Neuronal stem cell (in vitro differentiated cells): ENCODE data around the gene LGALS12.

ENCODE experiments used
- DNase-seq: peaks from one replicate; pipeline ENCODE4 v3.0.0-alpha.2; 2013; ENCODE audit warnings: low spot score
- H2AFZ ChIP-seq: one replicate; pipeline ENCODE4 v1.6.1; 2013; ENCODE audit warnings: mild to moderate bottlenecking, low read length, inconsistent platforms
- H2AK5ac ChIP-seq: 2 replicates; pipeline ENCODE4 v1.6.1; 2013; ENCODE audit warnings: low read depth, mild to moderate bottlenecking, inconsistent platforms, low read length, moderate library complexity, mixed read lengths
- H2BK120ac ChIP-seq: 2 replicates; pipeline ENCODE4 v1.6.1; 2013; ENCODE audit warnings: low read depth, mild to moderate bottlenecking, inconsistent platforms, low read length, moderate library complexity, mixed read lengths
- H2BK12ac ChIP-seq: one replicate; pipeline ENCODE4 v1.6.1; 2013; ENCODE audit warnings: low read length, inconsistent platforms
- H2BK15ac ChIP-seq: 2 replicates; pipeline ENCODE4 v1.6.1; 2013; ENCODE audit warnings: mild to moderate bottlenecking, low read length, inconsistent platforms, mixed read lengths
- H2BK5ac ChIP-seq: one replicate; pipeline ENCODE4 v1.6.1; 2013; ENCODE audit warnings: inconsistent platforms, mild to moderate bottlenecking, low read length, moderate library complexity
- H3K14ac ChIP-seq: one replicate; pipeline ENCODE4 v1.6.1; 2013; ENCODE audit warnings: low read length, inconsistent platforms
- H3K18ac ChIP-seq: 2 replicates; pipeline ENCODE4 v1.6.1; 2013; ENCODE audit warnings: low read length, inconsistent platforms
- H3K23ac ChIP-seq: 2 replicates; pipeline ENCODE4 v1.6.1; 2013; ENCODE audit warnings: low read depth, mild to moderate bottlenecking, mixed read lengths, low read length, inconsistent platforms; ENCODE audit not compliant: poor library complexity
- H3K27ac ChIP-seq: replicated peaks from 3 replicates; pipeline ENCODE4 v1.5.1; 2013; ENCODE audit warnings: low read length, inconsistent platforms
- H3K27me3 ChIP-seq, 3 experiments: 2 replicates each; pipeline ENCODE4 v1.6.1; 2013; ENCODE audit warnings: low read length in 3 of 3, mild to moderate bottlenecking in 2 of 3, inconsistent platforms in 1 of 3, low read depth in 1 of 3, mixed read lengths in 1 of 3, moderate library complexity in 1 of 3; ENCODE audit not compliant: control insufficient read depth in 3 of 3, insufficient read depth in 3 of 3
- H3K36me3 ChIP-seq, 2 donors: replicated peaks in 1 of 2; 2 replicates each; pipeline ENCODE4 v1.6.1; 2013; ENCODE audit warnings: low read length in 2 of 2; ENCODE audit not compliant: control insufficient read depth in 2 of 2, insufficient read depth in 2 of 2
- H3K4ac ChIP-seq: 2 replicates; pipeline ENCODE4 v1.6.1; 2013; ENCODE audit warnings: inconsistent platforms, mild to moderate bottlenecking, low read length, moderate library complexity
- H3K4me1 ChIP-seq, 2 donors: 1 replicate in 1 of 2; 2 replicates in 1 of 2; pipeline ENCODE4 v1.6.1; 2013; ENCODE audit warnings: low read length in 2 of 2, low read depth in 1 of 2; ENCODE audit not compliant: control insufficient read depth in 2 of 2, insufficient read depth in 1 of 2
- H3K4me2 ChIP-seq: one replicate; pipeline ENCODE4 v1.6.1; 2013; ENCODE audit warnings: mild to moderate bottlenecking, low read length, inconsistent platforms; ENCODE audit not compliant: insufficient read depth, poor library complexity, severe bottlenecking
- H3K4me3 ChIP-seq, 2 donors: 2 replicates each; pipeline ENCODE4 v1.5.1; 2013; ENCODE audit warnings: low read length in 2 of 2, mild to moderate bottlenecking in 2 of 2, inconsistent platforms in 1 of 2, moderate library complexity in 1 of 2
- H3K79me1 ChIP-seq: one replicate; pipeline ENCODE4 v1.6.1; 2013; ENCODE audit warnings: low read depth, mild to moderate bottlenecking, inconsistent platforms, low read length, moderate library complexity
- H3K9ac ChIP-seq: one replicate; pipeline ENCODE4 v1.6.1; 2013; ENCODE audit warnings: mild to moderate bottlenecking, low read depth, low read length, inconsistent platforms; ENCODE audit not compliant: poor library complexity
- H3K9me3 ChIP-seq, 2 donors: replicated peaks in 1 of 2; 2 replicates each; pipeline versions ENCODE3 to v1.6.1; 2013; ENCODE audit warnings: low read length in 2 of 2, mild to moderate bottlenecking in 2 of 2, inconsistent platforms in 1 of 2, low read depth in 1 of 2, mixed read lengths in 1 of 2, moderate library complexity in 1 of 2; ENCODE audit not compliant: control insufficient read depth in 2 of 2, insufficient read depth in 1 of 2
- H4K8ac ChIP-seq: one replicate; pipeline ENCODE4 v1.6.1; 2013; ENCODE audit warnings: low read depth, mild to moderate bottlenecking, inconsistent platforms, low read length, moderate library complexity
- H4K91ac ChIP-seq: one replicate; pipeline ENCODE4 v1.6.1; 2013; ENCODE audit warnings: low read length, low read depth, mild to moderate bottlenecking, inconsistent platforms; ENCODE audit not compliant: poor library complexity
- WGBS, 2 donors: extraction: QIAGEN DNeasy Blood & Tissue Kit; methylation state at CpG; one replicate each; pipeline ENCODE4 v1.1.7; 2013; ENCODE audit warnings: missing lambda C conversion rate in 2 of 2, mixed read lengths in 1 of 2; ENCODE audit not compliant: insufficient read length in 2 of 2, insufficient replicate concordance in 1 of 2; ENCODE audit errors: extremely low coverage in 2 of 2; 5-methylcytosine and 5-hydroxymethylcytosine counted together

Gene LGALS12

DNA sequence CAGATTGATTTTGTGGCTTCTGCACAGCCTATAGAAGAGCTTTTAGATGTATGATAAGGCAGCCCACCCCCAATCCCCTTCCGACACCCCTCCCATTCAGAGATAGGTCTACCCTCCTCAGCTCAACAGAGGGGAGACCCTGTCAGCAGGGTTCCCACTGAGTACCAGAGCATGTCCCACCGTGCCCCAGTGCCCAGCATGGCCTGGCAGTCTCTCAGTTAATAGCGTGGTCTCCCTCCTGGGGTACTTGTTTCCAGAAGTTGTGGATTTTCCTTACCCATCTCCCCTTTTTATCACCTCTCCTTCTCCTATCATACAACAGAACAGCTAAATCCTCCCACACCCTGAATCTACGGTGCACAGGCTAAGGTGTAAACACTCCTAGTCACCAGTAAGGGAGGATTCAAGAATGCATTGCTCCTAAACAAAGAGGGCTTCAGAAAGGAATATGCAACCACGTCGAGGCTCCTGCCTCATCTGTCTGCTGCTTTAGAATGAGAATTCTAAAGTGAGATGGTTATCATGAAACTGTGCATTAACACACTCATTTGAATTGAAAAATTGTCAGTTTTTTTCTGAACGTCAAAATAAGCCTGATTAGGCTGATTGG, 50.6 kb downstream of the LGALS12 start:
- DNase-seq = no peak
- no peak overlapping the region for H3K4ac ChIP-seq
- no peak overlapping the region for H2BK5ac ChIP-seq
- H3K79me1 ChIP-seq = no peaks in the 10 kb centered on the region
- no peak overlapping the region for H3K23ac ChIP-seq
- H2BK12ac ChIP-seq = no peak overlapping the region
- peaks cover 0 to 17% (median 0%) of the 10 kb centered on the region in 3 experiments for H3K27me3 ChIP-seq
- H4K91ac ChIP-seq = no peak overlapping the region
- WGBS, 2 donors = no CpG with 5 or more reads among the region's 7 CpGs
- H3K4me1 ChIP-seq = peaks cover 4 to 5% of the 10 kb centered on the region in 2 donors
- no peak overlapping the region for H4K8ac ChIP-seq
- no peak overlapping the region for H3K18ac ChIP-seq
- H3K4me3 ChIP-seq = no peak overlapping the region
- no peaks in the 10 kb centered on the region for H3K36me3 ChIP-seq
- H2BK120ac ChIP-seq = no peak overlapping the region
- no peak overlapping the region for H2AK5ac ChIP-seq
- H3K14ac ChIP-seq = no peak overlapping the region
- no peak overlapping the region for H3K9ac ChIP-seq
- H2AFZ ChIP-seq = no peak overlapping the region
- no peaks in the 10 kb centered on the region for H3K9me3 ChIP-seq
- no peak overlapping the region for H3K4me2 ChIP-seq
- no peak overlapping the region for H2BK15ac ChIP-seq
- no peak overlapping the region for H3K27ac ChIP-seq

GRCh38 chr11:63557570-63557969, 51.7 kb downstream of the LGALS12 start:
- no peak overlapping the region for H3K4me2 ChIP-seq
- no peak overlapping the region for H3K9ac ChIP-seq
- WGBS, 2 donors = no CpG with 5 or more reads among the region's 7 CpGs
- no peak overlapping the region for H3K18ac ChIP-seq
- H2BK12ac ChIP-seq = no peak overlapping the region
- H3K4me1 ChIP-seq = peaks cover 2 to 5% of the 10 kb centered on the region in 2 donors
- DNase-seq = no peak
- no peak overlapping the region for H3K27ac ChIP-seq
- H3K9me3 ChIP-seq = no peaks in the 10 kb centered on the region
- H2BK5ac ChIP-seq = peak overlapping the region; percentile 6
- peaks cover 0 to 17% (median 0%) of the 10 kb centered on the region in 3 experiments for H3K27me3 ChIP-seq
- no peak overlapping the region for H3K23ac ChIP-seq
- no peaks in the 10 kb centered on the region for H3K79me1 ChIP-seq
- no peak overlapping the region for H3K4ac ChIP-seq
- H4K8ac ChIP-seq = no peak overlapping the region
- H2BK15ac ChIP-seq = no peak overlapping the region
- no peak overlapping the region for H4K91ac ChIP-seq
- no peak overlapping the region for H3K14ac ChIP-seq
- H2AFZ ChIP-seq = no peak overlapping the region
- H3K4me3 ChIP-seq = no peak overlapping the region
- H2AK5ac ChIP-seq = no peak overlapping the region
- no peaks in the 10 kb centered on the region for H3K36me3 ChIP-seq
- no peak overlapping the region for H2BK120ac ChIP-seq

- Histone ChIP-seq H3K27me3 (peaks cover 0 to 17% (median 0%) of the 10 kb centered on the region in 3 experiments), H4K91ac (no peak overlapping the region), H3K4ac (no peak overlapping the region), H3K23ac (no peak overlapping the region), H2BK120ac (no peak overlapping the region), H3K27ac (no peak overlapping the region), H3K9ac (no peak overlapping the region), H4K8ac (no peak overlapping the region), H3K36me3 (no peaks in the 10 kb centered on the region), H2AK5ac (no peak overlapping the region), H3K14ac (peak overlapping the region; percentile 77), H3K4me3 (no peak overlapping the region), H3K4me2 (no peak overlapping the region), H3K79me1 (no peaks in the 10 kb centered on the region), H2BK5ac (peak overlapping the region; percentile 6), H2BK12ac (no peak overlapping the region), H3K4me1 (peaks cover 2 to 5% of the 10 kb centered on the region in 2 donors), H3K9me3 (no peaks in the 10 kb centered on the region), H2AFZ (no peak overlapping the region), H3K18ac (peak overlapping the region; percentile 11), H2BK15ac (no peak overlapping the region)
- no peak for DNase-seq
- no CpG with 5 or more reads among the region's 7 CpGs for WGBS, 2 donors
These were observed 52.7 kb downstream of the LGALS12 start for GRCh38 chr11:63558459-63559157.

GRCh38 chr11:63560506-63561180, 54.8 kb downstream of the LGALS12 start:
- no peak overlapping the region for H3K18ac ChIP-seq
- H2BK15ac ChIP-seq = no peak overlapping the region
- H3K79me1 ChIP-seq = no peaks in the 10 kb centered on the region
- no peak overlapping the region for H3K14ac ChIP-seq
- peaks cover 0 to 14% (median 0%) of the 10 kb centered on the region in 3 experiments for H3K27me3 ChIP-seq
- H2BK120ac ChIP-seq = no peak overlapping the region
- no peak overlapping the region for H3K27ac ChIP-seq
- no peak overlapping the region for H3K4ac ChIP-seq
- no CpG with 5 or more reads among the region's 7 CpGs for WGBS, 2 donors
- no peak overlapping the region for H2AK5ac ChIP-seq
- no peak overlapping the region for H2AFZ ChIP-seq
- H4K91ac ChIP-seq = no peak overlapping the region
- no peak overlapping the region for H2BK5ac ChIP-seq
- H3K23ac ChIP-seq = no peak overlapping the region
- no peak overlapping the region for H3K4me2 ChIP-seq
- H2BK12ac ChIP-seq = no peak overlapping the region
- DNase-seq = no peak
- H4K8ac ChIP-seq = no peak overlapping the region
- no peaks in the 10 kb centered on the region for H3K36me3 ChIP-seq
- no peaks in the 10 kb centered on the region for H3K9me3 ChIP-seq
- peaks cover 2 to 4% of the 10 kb centered on the region in 2 donors for H3K4me1 ChIP-seq
- no peak overlapping the region for H3K4me3 ChIP-seq
- no peak overlapping the region for H3K9ac ChIP-seq
